SK-N-SH (cell line): ENCODE data around the gene SAMD4A. TPM values are rescaled to one million over a fixed set of nuclear protein-coding genes. Genes with fewer than 3 reads are reported as not detected.

ENCODE experiments used
- CTCF ChIA-PET: fragments of 300-600, 350-600 bp; formaldehyde crosslinking; extraction: SDS; loops from one replicate; lab custom pipeline; 2021; lab: Yijun Ruan, JAX
- POLR2A ChIA-PET: fragments of 350-600 bp; sonication (Branson Sonifier 250); formaldehyde crosslinking; extraction: SDS; loops from one replicate; lab custom pipeline; 2020; ENCODE audit warnings: antibody characterized with exemption, inconsistent platforms; lab: Yijun Ruan, JAX
- DNase-seq: peaks from one replicate; pipeline ENCODE4 v3.0.0; 2012
- H2AFZ ChIP-seq: fragments of 200-600 bp; sonication (generic); 2 replicates; pipeline ENCODE4 v1.8.1; 2016; ENCODE audit warnings: antibody characterized with exemption, mild to moderate bottlenecking, low read depth
- H3F3A ChIP-seq: fragments of 200-600 bp; sonication (generic); replicated peaks from 2 replicates; pipeline ENCODE3; 2016; ENCODE audit warnings: antibody characterized with exemption, mild to moderate bottlenecking; ENCODE audit not compliant: insufficient read depth
- H3K27ac ChIP-seq, 2 experiments: fragments of 200-500 bp in 1 of 2; fragments of 200-600 bp in 1 of 2; sonication (Bioruptor generic) in 1 of 2; sonication (generic), shearing (Covaris generic) in 1 of 2; 2 replicates each; pipeline versions ENCODE4 v1.5.1 to v1.6.1; 2014 to 2016; ENCODE audit warnings: low read depth in 2 of 2, inconsistent platforms in 1 of 2, low read length in 1 of 2, mild to moderate bottlenecking in 1 of 2, mixed read lengths in 1 of 2
- H3K27me3 ChIP-seq: fragments of 200-600 bp; sonication (generic), shearing (Covaris generic); 2 replicates; pipeline ENCODE4 v1.6.1; 2016; ENCODE audit warnings: mixed run types; ENCODE audit not compliant: insufficient read depth
- H3K36me3 ChIP-seq, 2 experiments: fragments of 200-500 bp in 1 of 2; fragments of 200-600 bp in 1 of 2; sonication (Bioruptor generic) in 1 of 2; sonication (generic) in 1 of 2; replicated peaks in 1 of 2; 2 replicates each; pipeline versions ENCODE3 to v1.5.1; 2014 to 2016; ENCODE audit warnings: low read length in 1 of 2, mild to moderate bottlenecking in 1 of 2; ENCODE audit not compliant: insufficient read depth in 2 of 2, control insufficient read depth in 1 of 2
- H3K4me1 ChIP-seq, 2 experiments: fragments of 200-500 bp in 1 of 2; fragments of 200-600 bp in 1 of 2; sonication (Bioruptor generic) in 1 of 2; sonication (generic), shearing (Covaris generic) in 1 of 2; 2 replicates each; pipeline versions ENCODE4 v1.5.1 to v1.6.1; 2014 to 2016; ENCODE audit warnings: low read depth in 1 of 2, low read length in 1 of 2, mixed run types in 1 of 2; ENCODE audit not compliant: insufficient read depth in 2 of 2, control insufficient read depth in 1 of 2
- H3K4me2 ChIP-seq: fragments of 200-600 bp; sonication (generic), shearing (Covaris generic); 2 replicates; pipeline ENCODE4 v1.6.1; 2017; ENCODE audit warnings: mixed run types
- H3K4me3 ChIP-seq, 2 experiments: fragments of 200-500 bp in 1 of 2; fragments of 200-600 bp in 1 of 2; sonication (Bioruptor generic) in 1 of 2; sonication (generic), shearing (Covaris generic) in 1 of 2; 2 replicates each; pipeline versions ENCODE4 v1.5.1 to v1.8.1; 2014 to 2016; ENCODE audit warnings: low read depth in 2 of 2, inconsistent platforms in 1 of 2, low read length in 1 of 2, mild to moderate bottlenecking in 1 of 2, mixed read lengths in 1 of 2, moderate library complexity in 1 of 2
- H3K79me2 ChIP-seq: fragments of 200-600 bp; sonication (generic); 2 replicates; pipeline ENCODE4 v1.8.1; 2017; ENCODE audit warnings: mild to moderate bottlenecking; ENCODE audit not compliant: insufficient read depth
- H3K9ac ChIP-seq: fragments of 200-600 bp; sonication (generic); 2 replicates; pipeline ENCODE4 v1.6.1; 2017; ENCODE audit warnings: mixed run types
- H3K9me2 ChIP-seq: fragments of 200-600 bp; sonication (generic); 2 replicates; pipeline ENCODE4 v1.6.1; 2017; ENCODE audit warnings: mixed run types
- H3K9me3 ChIP-seq: fragments of 200-600 bp; sonication (generic); 2 replicates; pipeline ENCODE4 v1.6.1; 2017; ENCODE audit warnings: mixed run types, mild to moderate bottlenecking, moderate library complexity
- H4K20me1 ChIP-seq: fragments of 200-600 bp; sonication (generic); 2 replicates; pipeline ENCODE4 v1.6.1; 2017; ENCODE audit warnings: mild to moderate bottlenecking, mixed run types; ENCODE audit not compliant: insufficient read depth
- CHD2 ChIP-seq: fragments of 150-350 bp; IDR thresholded peaks from 2 replicates; pipeline ENCODE4 v1.6.1; 2018; ENCODE audit warnings: low read length; ENCODE audit not compliant: partially characterized antibody
- EP300 ChIP-seq, 2 experiments: IDR thresholded peaks; 2 replicates each; pipeline versions ENCODE4 v1.4.0 to v1.6.1; 2012; ENCODE audit warnings: borderline replicate concordance in 1 of 2, low read depth in 1 of 2, low read length in 1 of 2
- FOXJ3 ChIP-seq: sonication (generic); formaldehyde crosslinking; IDR thresholded peaks from 2 replicates; pipeline ENCODE4 v1.5.1; 2020; ENCODE audit warnings: mild to moderate bottlenecking, missing genetic modification reagents
- FOXM1 ChIP-seq: IDR thresholded peaks from 2 replicates; pipeline ENCODE4 v1.4.0; 2012; ENCODE audit warnings: low read depth, mild to moderate bottlenecking
- GATA2 ChIP-seq: sonication (generic); formaldehyde crosslinking; IDR thresholded peaks from 2 replicates; pipeline ENCODE4 v1.5.0; 2020; ENCODE audit warnings: mild to moderate bottlenecking, missing genetic modification reagents
- JUND ChIP-seq: IDR thresholded peaks from 2 replicates; pipeline ENCODE4 v1.4.0; 2012
- MXI1 ChIP-seq: IDR thresholded peaks from 2 replicates; pipeline ENCODE4 v1.6.1; 2012; ENCODE audit warnings: mild to moderate bottlenecking, low read depth, low read length, improper control_type of control experiment
- RAD21 ChIP-seq: IDR thresholded peaks from 2 replicates; pipeline ENCODE4 v1.6.1; 2012; ENCODE audit warnings: mild to moderate bottlenecking, low read length
- RCOR1 ChIP-seq: fragments of 150-350 bp; IDR thresholded peaks from 2 replicates; pipeline ENCODE4 v1.6.1; 2017; ENCODE audit warnings: antibody characterized with exemption, low read length
- RXRA ChIP-seq: IDR thresholded peaks from 2 replicates; pipeline ENCODE4 v1.4.0; 2012; ENCODE audit warnings: low read depth, mild to moderate bottlenecking, borderline replicate concordance
- TCF12 ChIP-seq: IDR thresholded peaks from 2 replicates; pipeline ENCODE4 v1.4.0; 2012
- TEAD4 ChIP-seq: IDR thresholded peaks from 2 replicates; pipeline ENCODE4 v1.4.0; 2012; ENCODE audit warnings: mild to moderate bottlenecking, borderline replicate concordance; ENCODE audit not compliant: insufficient read depth
- WGBS: methylation state at CpG from one replicate; pipeline ENCODE4 v1.1.6; 2017; ENCODE audit warnings: low lambda C conversion rate; 5-methylcytosine and 5-hydroxymethylcytosine counted together
- polyA plus RNA-seq, 3 experiments: library from polyadenylated mRNA; depleted of rRNA; stranded (reverse); fragments of >200 nt; gene quantifications; 2 replicates each; pipeline ENCODE4 v1.2.3, GENCODE V29; 2012
- TF ChIP-seq, protein P1 (sequence below): fragments of 150-350 bp; IDR thresholded peaks from 2 replicates; pipeline ENCODE4 v1.6.1; 2016; ENCODE audit warnings: mild to moderate bottlenecking, low read depth, low read length
- TF ChIP-seq, protein P2 (sequence below): IDR thresholded peaks from 2 replicates; pipeline ENCODE4 v1.4.0; 2012; ENCODE audit warnings: low read depth

The SAMD4A gene
- polyA plus RNA-seq, 1 of the 3 experiments (the other 2 are of a cell fraction): 5.0 TPM

DNA sequence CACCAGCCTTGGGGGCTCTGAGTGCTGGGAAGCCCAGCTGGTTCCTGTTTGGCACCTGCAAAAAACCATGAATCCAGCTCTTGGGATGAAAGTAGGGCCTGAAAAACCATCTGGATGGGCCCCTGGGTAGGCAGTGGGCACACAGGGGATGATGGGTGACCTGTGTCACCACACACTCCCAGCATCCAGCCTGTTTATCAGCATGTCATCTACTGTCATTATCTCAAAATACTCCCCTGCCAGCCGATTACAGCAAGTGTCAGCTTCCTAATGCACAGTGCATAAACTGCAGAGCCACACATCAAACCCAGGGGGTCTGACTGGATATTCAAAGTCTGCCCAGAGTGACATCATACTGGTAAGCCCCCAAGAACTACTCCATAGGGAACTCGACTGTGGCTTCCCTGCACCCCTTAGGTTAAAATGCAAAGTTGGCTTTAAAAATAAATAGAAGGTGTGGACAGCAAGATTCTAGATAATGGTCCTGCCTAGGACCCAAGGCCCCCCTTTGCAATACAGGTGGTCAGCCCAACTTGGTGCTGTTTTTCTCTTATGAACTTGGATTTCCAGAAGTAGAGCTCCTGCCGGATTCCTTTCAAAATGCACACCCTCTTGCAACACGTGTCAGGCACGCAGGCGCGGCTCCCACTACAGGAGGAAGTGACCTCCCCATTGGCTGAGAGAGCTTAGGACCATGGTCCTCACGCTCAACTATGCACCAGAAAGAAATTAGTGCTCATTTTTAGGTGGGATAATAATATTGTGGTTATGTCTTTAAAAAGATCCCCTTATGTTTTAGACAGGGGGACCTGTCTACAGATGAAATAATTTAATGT is 241.6 kb downstream of the SAMD4A start:
- no peaks in the 10 kb centered on the region for H4K20me1 ChIP-seq
- TF ChIP-seq JUND (no peak), CHD2 (peak; percentile 79), FOXM1 (no peak), TCF12 (0 out of 2 replicates have a peak, but pooled peaks have one; percentile 8), RCOR1 (peak; percentile 83), EP300 (IDR thresholded peaks at IDR 0.05; ENCODE audit: borderline replicate concordance in 1 of 2, low read depth in 1 of 2, low read length in 1 of 2) (peak in 1 of 2 experiments; percentile 95; a peak in 2 of 4 replicates), RAD21 (peak; percentile 18; the same call in 1 of the 2 replicates), GATA2 (peak; percentile 98), FOXJ3 (CRISPR knock-in tag) (peak; percentile 93), MXI1 (peak; percentile 88)
- TF ChIP-seq, protein P1, sequence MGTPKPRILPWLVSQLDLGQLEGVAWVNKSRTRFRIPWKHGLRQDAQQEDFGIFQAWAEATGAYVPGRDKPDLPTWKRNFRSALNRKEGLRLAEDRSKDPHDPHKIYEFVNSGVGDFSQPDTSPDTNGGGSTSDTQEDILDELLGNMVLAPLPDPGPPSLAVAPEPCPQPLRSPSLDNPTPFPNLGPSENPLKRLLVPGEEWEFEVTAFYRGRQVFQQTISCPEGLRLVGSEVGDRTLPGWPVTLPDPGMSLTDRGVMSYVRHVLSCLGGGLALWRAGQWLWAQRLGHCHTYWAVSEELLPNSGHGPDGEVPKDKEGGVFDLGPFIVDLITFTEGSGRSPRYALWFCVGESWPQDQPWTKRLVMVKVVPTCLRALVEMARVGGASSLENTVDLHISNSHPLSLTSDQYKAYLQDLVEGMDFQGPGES: no peak
- H3K79me2 ChIP-seq: no peaks in the 10 kb centered on the region
- ChIA-PET CTCF (interaction anchor here (0.9 to 8.4 kb wide), 15 partner anchors 10 to 243 kb away, joined by 3 to 71 read pairs (median 6); partner anchors contain the start of genes MAPK1IP1L and SAMD4A), POLR2A (interaction anchor here (0.5 to 3.4 kb wide), 17 partner anchors 9 to 320 kb away, joined by 3 to 63 read pairs (median 5); partner anchors contain the start of genes GCH1, GMFB, MAPK1IP1L and SAMD4A)
- H3K9me2 ChIP-seq: no peaks in the 10 kb centered on the region
- H3F3A ChIP-seq: no peaks in the 10 kb centered on the region
- DNase-seq: peak; percentile 75
- H3K4me2 ChIP-seq: no peak overlapping the region
- 69% methylated on average over 8 of the region's 8 CpGs for WGBS
- no peak overlapping the region for H2AFZ ChIP-seq
- peak overlapping the region in 1 of 2 experiments; percentile 89; a peak in 2 of 4 replicates for H3K27ac ChIP-seq
- H3K9me3 ChIP-seq: no peaks in the 10 kb centered on the region
- H3K4me3 ChIP-seq: no peak overlapping the region
- no peaks in the 10 kb centered on the region for H3K36me3 ChIP-seq
- H3K4me1 ChIP-seq: peaks cover 0 to 69% of the 10 kb centered on the region in 2 experiments; a peak in 2 of 4 replicates
- no peaks in the 10 kb centered on the region for H3K27me3 ChIP-seq
- H3K9ac ChIP-seq: no peak overlapping the region

DNA sequence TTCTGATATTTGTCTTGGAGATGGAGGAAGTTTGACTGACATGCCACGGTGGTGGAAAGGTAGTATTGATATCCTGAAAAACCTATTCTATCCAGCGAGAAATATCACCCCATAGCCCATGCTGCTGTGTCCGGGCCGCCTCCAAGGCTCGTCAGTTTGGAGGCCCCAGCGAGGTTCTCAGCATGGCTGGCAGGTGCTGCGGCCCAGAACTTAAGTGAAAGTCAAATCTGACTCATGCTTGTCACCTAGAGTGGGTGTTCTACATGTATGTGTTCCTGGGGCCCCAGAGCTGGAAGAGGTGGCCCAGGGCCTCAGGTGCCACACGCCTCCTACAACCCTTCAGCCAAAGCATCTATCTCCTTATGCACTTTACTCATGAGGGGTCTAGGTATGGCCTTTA is 242.8 kb downstream of the SAMD4A start:
- H3K27me3 ChIP-seq: no peaks in the 10 kb centered on the region
- no peak overlapping the region for H3K4me3 ChIP-seq
- H4K20me1 ChIP-seq: no peaks in the 10 kb centered on the region
- peak overlapping the region in 1 of 2 experiments; percentile 89; a peak in 2 of 4 replicates for H3K27ac ChIP-seq
- H3F3A ChIP-seq: no peaks in the 10 kb centered on the region
- no peak overlapping the region for H3K9ac ChIP-seq
- CTCF ChIA-PET: interaction anchor here (1.9 to 8.4 kb wide), 3 partner anchors 9 to 72 kb away, joined by 10 to 68 read pairs (median 22); no protein-coding TSS in a partner anchor
- WGBS: 87% methylated on average over 7 of the region's 8 CpGs
- no peaks in the 10 kb centered on the region for H3K9me3 ChIP-seq
- H3K79me2 ChIP-seq: no peaks in the 10 kb centered on the region
- no peak for TF ChIP-seq TEAD4
- TF ChIP-seq RXRA: no peak
- TF ChIP-seq, protein P2, sequence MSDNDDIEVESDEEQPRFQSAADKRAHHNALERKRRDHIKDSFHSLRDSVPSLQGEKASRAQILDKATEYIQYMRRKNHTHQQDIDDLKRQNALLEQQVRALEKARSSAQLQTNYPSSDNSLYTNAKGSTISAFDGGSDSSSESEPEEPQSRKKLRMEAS: no peak
- TF ChIP-seq RAD21: no peak
- POLR2A ChIA-PET: interaction anchor here (3.4 kb wide), 1 partner anchor 8 kb away, joined by 63 read pairs; no protein-coding TSS in a partner anchor
- peaks cover 0 to 65% of the 10 kb centered on the region in 2 experiments; a peak in 2 of 4 replicates for H3K4me1 ChIP-seq
- H3K4me2 ChIP-seq: no peak overlapping the region
- H3K9me2 ChIP-seq: no peaks in the 10 kb centered on the region
- H3K36me3 ChIP-seq: no peaks in the 10 kb centered on the region
- H2AFZ ChIP-seq: no peak overlapping the region
- DNase-seq: no peak
